Tibial nerve (tissue), 4 donors: ENCODE data around the gene RIMS1. TPM values are rescaled to one million over a fixed set of nuclear protein-coding genes. Genes with fewer than 3 reads are reported as not detected.

Experiments
- DNase-seq, 2 donors: peaks; one replicate each; pipeline ENCODE4 v3.0.0-alpha.2; 2019; ENCODE audit warnings: low spot score in 2 of 2
- H3K27ac ChIP-seq, 4 donors: fragments of 200-600 bp; sonication (generic) in 3 of 4; one replicate each; pipeline ENCODE4 v1.5.1; 2017 to 2019; ENCODE audit warnings: mild to moderate bottlenecking in 1 of 4
- H3K27me3 ChIP-seq, 2 donors: fragments of 200-600 bp; sonication (generic) in 1 of 2; one replicate each; pipeline versions ENCODE4 v1.5.1 to v1.6.0; 2017 to 2019
- H3K36me3 ChIP-seq, 3 donors: fragments of 200-600 bp; sonication (generic); one replicate each; pipeline ENCODE4 v1.5.1; 2018 to 2019
- H3K4me1 ChIP-seq, 4 donors: fragments of 200-600 bp; sonication (generic) in 3 of 4; one replicate each; pipeline ENCODE4 v1.5.1; 2017 to 2019
- H3K4me3 ChIP-seq, 4 donors: fragments of 200-600 bp; sonication (generic) in 3 of 4; one replicate each; pipeline ENCODE4 v1.5.1; 2017 to 2019; ENCODE audit warnings: mild to moderate bottlenecking in 1 of 4, moderate library complexity in 1 of 4
- H3K9me3 ChIP-seq, 4 donors: fragments of 200-600 bp; sonication (generic) in 3 of 4; one replicate each; pipeline ENCODE4 v1.5.1; 2017 to 2019
- EP300 ChIP-seq, 2 donors: sonication (generic); formaldehyde crosslinking; IDR thresholded peaks; one replicate each; pipeline ENCODE4 v1.6.1; 2017; ENCODE audit warnings: antibody characterized with exemption in 2 of 2, mild to moderate bottlenecking in 1 of 2
- POLR2A ChIP-seq, 2 donors: fragments of 450-650 bp; IDR thresholded peaks; one replicate each; pipeline ENCODE4 v1.6.1; 2017; ENCODE audit warnings: antibody characterized with exemption in 2 of 2, mild to moderate bottlenecking in 2 of 2, moderate library complexity in 2 of 2
- WGBS, 2 donors: methylation state at CpG; one replicate each; pipeline ENCODE4 v1.1.5; 2018; 5-methylcytosine and 5-hydroxymethylcytosine counted together
- total RNA-seq, 4 donors: library from RNA; depleted of rRNA; stranded (reverse); fragments of >200 nt; gene quantifications; one replicate each; pipeline ENCODE4 v1.1.0, GENCODE V29; 2016
- TF ChIP-seq, protein P1 (sequence below), 5 experiments: fragments of 200-600 bp in 3 of 5; fragments of 450-650 bp in 2 of 5; sonication (generic) in 3 of 5; IDR thresholded peaks; one replicate each; pipeline ENCODE4 v1.5.1; 2016 to 2019; ENCODE audit warnings: antibody characterized with exemption in 5 of 5, mild to moderate bottlenecking in 3 of 5, moderate library complexity in 2 of 5

Gene RIMS1
- total RNA-seq, 4 donors from 2014 or later = 1.3 to 5.1 (median 3.3) TPM

- H3K4me3 ChIP-seq = no peak overlapping the region
- TF ChIP-seq EP300 (IDR thresholded peaks at IDR 0.05) (no peak), POLR2A (IDR thresholded peaks at IDR 0.05) (no peak)
- TF ChIP-seq, protein P1, sequence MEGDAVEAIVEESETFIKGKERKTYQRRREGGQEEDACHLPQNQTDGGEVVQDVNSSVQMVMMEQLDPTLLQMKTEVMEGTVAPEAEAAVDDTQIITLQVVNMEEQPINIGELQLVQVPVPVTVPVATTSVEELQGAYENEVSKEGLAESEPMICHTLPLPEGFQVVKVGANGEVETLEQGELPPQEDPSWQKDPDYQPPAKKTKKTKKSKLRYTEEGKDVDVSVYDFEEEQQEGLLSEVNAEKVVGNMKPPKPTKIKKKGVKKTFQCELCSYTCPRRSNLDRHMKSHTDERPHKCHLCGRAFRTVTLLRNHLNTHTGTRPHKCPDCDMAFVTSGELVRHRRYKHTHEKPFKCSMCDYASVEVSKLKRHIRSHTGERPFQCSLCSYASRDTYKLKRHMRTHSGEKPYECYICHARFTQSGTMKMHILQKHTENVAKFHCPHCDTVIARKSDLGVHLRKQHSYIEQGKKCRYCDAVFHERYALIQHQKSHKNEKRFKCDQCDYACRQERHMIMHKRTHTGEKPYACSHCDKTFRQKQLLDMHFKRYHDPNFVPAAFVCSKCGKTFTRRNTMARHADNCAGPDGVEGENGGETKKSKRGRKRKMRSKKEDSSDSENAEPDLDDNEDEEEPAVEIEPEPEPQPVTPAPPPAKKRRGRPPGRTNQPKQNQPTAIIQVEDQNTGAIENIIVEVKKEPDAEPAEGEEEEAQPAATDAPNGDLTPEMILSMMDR (IDR thresholded peaks at IDR 0.05) = no peak
- DNase-seq = no peak
- peaks cover 0 to 5% (median 0%) of the 10 kb centered on the region in 4 donors for H3K9me3 ChIP-seq
- WGBS, 2 donors = 89 to 92% methylated on average over 2 of the region's 2 CpGs
- H3K27ac ChIP-seq = no peak overlapping the region
- H3K4me1 ChIP-seq = no peaks in the 10 kb centered on the region
- H3K36me3 ChIP-seq = no peaks in the 10 kb centered on the region
- no peaks in the 10 kb centered on the region for H3K27me3 ChIP-seq
Observed at GRCh38 chr6:72130327-72130726, 244.0 kb downstream of the RIMS1 start.

DNA sequence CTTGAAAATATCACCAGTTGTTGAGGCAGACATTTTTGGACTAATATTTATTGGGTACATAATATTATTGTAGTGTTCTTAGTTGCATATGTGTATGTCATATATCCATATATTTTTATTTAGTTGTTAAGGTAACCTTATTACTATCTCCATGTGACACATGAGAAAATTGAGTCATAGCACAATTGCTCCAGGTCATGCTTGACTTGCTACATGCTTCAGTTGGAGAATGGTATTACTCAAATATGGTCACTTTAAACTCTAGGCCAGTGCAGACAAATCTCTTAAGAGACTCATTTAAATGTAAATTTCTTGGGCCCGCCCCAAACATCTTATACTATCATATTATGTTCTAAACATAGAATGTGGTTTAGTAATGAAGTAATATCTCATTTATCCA is 246.1 kb downstream of the RIMS1 start:
- Histone ChIP-seq H3K27ac (no peak overlapping the region), H3K9me3 (no peaks in the 10 kb centered on the region), H3K4me3 (no peak overlapping the region), H3K36me3 (no peaks in the 10 kb centered on the region), H3K27me3 (no peaks in the 10 kb centered on the region), H3K4me1 (no peaks in the 10 kb centered on the region)
- TF ChIP-seq POLR2A (IDR thresholded peaks at IDR 0.05) = no peak
- TF ChIP-seq, protein P1 (IDR thresholded peaks at IDR 0.05) = no peak
- no peak for TF ChIP-seq EP300 (IDR thresholded peaks at IDR 0.05)
- DNase-seq = no peak
- WGBS, 2 donors = 89 to 92% methylated on average over 1 of the region's 1 CpG

DNA sequence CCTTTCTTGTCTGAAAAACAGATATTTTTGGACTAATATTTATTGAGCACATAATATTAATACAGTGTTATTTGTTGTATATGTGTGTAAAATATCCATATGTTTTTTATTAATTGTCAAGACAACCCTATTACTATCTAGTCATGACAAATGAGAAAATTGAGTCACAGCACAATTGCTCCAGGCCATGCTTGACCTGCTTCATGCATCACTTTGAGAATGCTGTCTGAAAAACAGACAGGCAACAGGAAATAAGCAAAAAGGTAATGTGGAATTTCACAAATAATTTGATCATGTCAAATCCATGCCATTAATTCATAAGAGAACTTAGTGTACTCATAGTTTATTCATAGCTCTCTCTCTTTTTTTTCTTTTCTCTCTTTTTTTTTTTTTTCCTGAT is 246.5 kb downstream of the RIMS1 start:
- Histone ChIP-seq H3K27me3 (no peaks in the 10 kb centered on the region), H3K4me1 (no peaks in the 10 kb centered on the region), H3K9me3 (no peaks in the 10 kb centered on the region), H3K36me3 (no peaks in the 10 kb centered on the region), H3K4me3 (no peak overlapping the region), H3K27ac (no peak overlapping the region)
- no peak for TF ChIP-seq EP300 (IDR thresholded peaks at IDR 0.05)
- TF ChIP-seq POLR2A (IDR thresholded peaks at IDR 0.05) = no peak
- TF ChIP-seq, protein P1 (IDR thresholded peaks at IDR 0.05) = no peak
- no peak for DNase-seq

DNA sequence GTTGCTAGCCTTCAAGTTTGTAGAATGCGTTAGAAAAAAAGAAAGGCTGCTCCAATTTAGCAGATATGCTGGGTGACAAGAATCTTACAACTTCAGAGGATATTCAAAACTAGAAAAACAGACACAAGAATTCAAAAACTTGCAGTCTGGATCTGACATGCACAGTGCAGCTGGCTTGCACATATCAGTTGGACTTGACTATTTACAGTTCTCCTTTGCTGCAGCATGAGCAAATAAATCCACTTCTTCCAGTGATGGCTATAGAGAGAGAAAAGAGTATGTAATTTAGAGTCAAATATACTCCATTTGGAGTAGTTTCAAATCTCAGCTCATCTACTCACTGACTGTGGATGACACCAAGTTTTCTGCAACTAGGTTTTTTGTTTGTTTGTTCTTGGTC is 247.0 kb downstream of the RIMS1 start:
- no peaks in the 10 kb centered on the region for H3K9me3 ChIP-seq
- no peaks in the 10 kb centered on the region for H3K27me3 ChIP-seq
- H3K4me3 ChIP-seq = no peak overlapping the region
- WGBS, 2 donors = 49 to 63% methylated on average over 1 of the region's 1 CpG
- DNase-seq = no peak
- no peaks in the 10 kb centered on the region for H3K36me3 ChIP-seq
- H3K27ac ChIP-seq = no peak overlapping the region
- no peaks in the 10 kb centered on the region for H3K4me1 ChIP-seq
- no peak for TF ChIP-seq POLR2A (IDR thresholded peaks at IDR 0.05)
- TF ChIP-seq, protein P1 (IDR thresholded peaks at IDR 0.05) = no peak
- TF ChIP-seq EP300 (IDR thresholded peaks at IDR 0.05) = no peak

DNA sequence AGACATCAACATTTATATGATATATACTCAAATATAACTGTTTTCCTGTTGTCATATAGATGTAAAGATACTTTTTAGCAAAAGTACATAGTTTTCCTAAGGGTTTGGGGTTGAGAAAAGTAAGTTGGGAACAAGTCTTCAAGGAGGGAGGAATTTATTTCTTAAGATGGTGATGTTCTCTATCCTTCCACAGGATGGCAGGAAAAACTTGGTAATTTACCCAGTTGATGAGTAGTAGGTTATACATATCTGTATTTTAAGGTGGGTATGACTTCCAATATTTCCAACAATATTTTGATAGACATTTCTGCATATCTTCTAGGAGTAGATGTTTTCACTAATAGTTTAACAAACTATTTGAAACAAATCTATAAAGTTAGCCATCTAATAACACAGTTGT is 254.4 kb downstream of the RIMS1 start:
- Histone ChIP-seq H3K27ac (no peak overlapping the region), H3K4me3 (no peak overlapping the region), H3K9me3 (no peaks in the 10 kb centered on the region), H3K36me3 (no peaks in the 10 kb centered on the region), H3K4me1 (no peaks in the 10 kb centered on the region), H3K27me3 (no peaks in the 10 kb centered on the region)
- DNase-seq = no peak
- no peak for TF ChIP-seq POLR2A (IDR thresholded peaks at IDR 0.05)
- no peak for TF ChIP-seq EP300 (IDR thresholded peaks at IDR 0.05)
- TF ChIP-seq, protein P1 (IDR thresholded peaks at IDR 0.05) = no peak
